PFSK-1 (cell line): ENCODE results near the gene ACAT2.

ENCODE experiments used
- POLR2AphosphoS5 ChIP-seq: IDR thresholded peaks from 2 replicates; pipeline ENCODE4 v1.6.1; 2012; ENCODE audit warnings: low read depth, mild to moderate bottlenecking, control low read depth, low read length, moderate library complexity
- SIN3A ChIP-seq: IDR thresholded peaks from 2 replicates; pipeline ENCODE4 v1.6.1; 2012; ENCODE audit warnings: mild to moderate bottlenecking, low read length, moderate library complexity, borderline replicate concordance; ENCODE audit not compliant: insufficient read depth
- TAF1 ChIP-seq: IDR thresholded peaks from 2 replicates; pipeline ENCODE4 v1.6.1; 2012; ENCODE audit warnings: low read length, control low read depth, borderline replicate concordance; ENCODE audit not compliant: insufficient read depth
- TF ChIP-seq, protein P1 (sequence below), 2 experiments: IDR thresholded peaks; 2 replicates each; pipeline versions ENCODE4 v1.6.1 to v1.8.0; 2011 to 2012; ENCODE audit warnings: low read depth in 2 of 2, low read length in 2 of 2, control low read depth in 1 of 2, inconsistent platforms in 1 of 2, mild to moderate bottlenecking in 1 of 2, moderate library complexity in 1 of 2; ENCODE audit not compliant: insufficient read depth in 1 of 2

DNA sequence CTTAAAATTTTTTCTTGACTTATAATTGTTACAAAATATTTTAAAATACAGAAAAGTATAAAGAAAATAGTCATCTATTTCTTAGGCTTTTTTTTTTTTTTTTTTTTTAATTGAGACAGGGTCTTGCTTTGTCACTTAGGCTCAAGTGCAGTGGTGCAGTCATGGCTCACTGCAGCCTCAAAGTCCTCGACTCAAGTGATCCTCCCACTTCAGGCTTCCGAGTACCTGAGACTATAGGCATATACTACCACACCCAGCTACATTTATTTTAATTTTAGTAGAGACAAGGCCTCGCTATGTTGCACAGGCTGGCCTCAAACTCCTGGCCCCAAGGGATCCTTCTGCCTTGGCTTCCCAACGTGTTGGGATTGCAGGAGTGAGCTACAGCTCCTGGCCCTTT, 5.3 kb upstream of the ACAT2 start:
- TF ChIP-seq, protein P1, sequence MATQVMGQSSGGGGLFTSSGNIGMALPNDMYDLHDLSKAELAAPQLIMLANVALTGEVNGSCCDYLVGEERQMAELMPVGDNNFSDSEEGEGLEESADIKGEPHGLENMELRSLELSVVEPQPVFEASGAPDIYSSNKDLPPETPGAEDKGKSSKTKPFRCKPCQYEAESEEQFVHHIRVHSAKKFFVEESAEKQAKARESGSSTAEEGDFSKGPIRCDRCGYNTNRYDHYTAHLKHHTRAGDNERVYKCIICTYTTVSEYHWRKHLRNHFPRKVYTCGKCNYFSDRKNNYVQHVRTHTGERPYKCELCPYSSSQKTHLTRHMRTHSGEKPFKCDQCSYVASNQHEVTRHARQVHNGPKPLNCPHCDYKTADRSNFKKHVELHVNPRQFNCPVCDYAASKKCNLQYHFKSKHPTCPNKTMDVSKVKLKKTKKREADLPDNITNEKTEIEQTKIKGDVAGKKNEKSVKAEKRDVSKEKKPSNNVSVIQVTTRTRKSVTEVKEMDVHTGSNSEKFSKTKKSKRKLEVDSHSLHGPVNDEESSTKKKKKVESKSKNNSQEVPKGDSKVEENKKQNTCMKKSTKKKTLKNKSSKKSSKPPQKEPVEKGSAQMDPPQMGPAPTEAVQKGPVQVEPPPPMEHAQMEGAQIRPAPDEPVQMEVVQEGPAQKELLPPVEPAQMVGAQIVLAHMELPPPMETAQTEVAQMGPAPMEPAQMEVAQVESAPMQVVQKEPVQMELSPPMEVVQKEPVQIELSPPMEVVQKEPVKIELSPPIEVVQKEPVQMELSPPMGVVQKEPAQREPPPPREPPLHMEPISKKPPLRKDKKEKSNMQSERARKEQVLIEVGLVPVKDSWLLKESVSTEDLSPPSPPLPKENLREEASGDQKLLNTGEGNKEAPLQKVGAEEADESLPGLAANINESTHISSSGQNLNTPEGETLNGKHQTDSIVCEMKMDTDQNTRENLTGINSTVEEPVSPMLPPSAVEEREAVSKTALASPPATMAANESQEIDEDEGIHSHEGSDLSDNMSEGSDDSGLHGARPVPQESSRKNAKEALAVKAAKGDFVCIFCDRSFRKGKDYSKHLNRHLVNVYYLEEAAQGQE (IDR thresholded peaks at IDR 0.05; ENCODE audit: insufficient read depth in 1 of 2, low read depth in 2 of 2, low read length in 2 of 2), result no peak
- no peak for TF ChIP-seq POLR2AphosphoS5
- no peak for TF ChIP-seq SIN3A
- no peak for TF ChIP-seq TAF1
